HepG2 (cell line): ENCODE data around the gene CRAT. TPM values are rescaled to one million over a fixed set of nuclear protein-coding genes. Genes with fewer than 3 reads are reported as not detected.

Experiments used
- ATAC-seq: fragments of 200-7000 bp; cut with Tn5 transposase; 3 replicates; pipeline ENCODE4 v1.9.1; 2020; ENCODE audit warnings: mild to moderate bottlenecking, moderate library complexity
- BruUV-seq: library from RNA; stranded (reverse); fragments of 400-500 nt; replicated peaks from 2 replicates; lab custom pipeline; 2021; lab: Mats Ljungman, UMichigan
- CTCF ChIA-PET: fragments of 300-600 bp; formaldehyde crosslinking; extraction: SDS; loops from one replicate; lab custom pipeline; 2021; ENCODE audit warnings: low total read pairs, inconsistent platforms, low intra/inter-chr PET ratio; lab: Yijun Ruan, JAX
- POLR2A ChIA-PET: fragments of 350-600 bp; sonication (Branson Sonifier 250); formaldehyde crosslinking; loops from one replicate; lab custom pipeline; 2020; ENCODE audit warnings: antibody characterized with exemption, inconsistent platforms; lab: Yijun Ruan, JAX
- DNase-seq: peaks from one replicate; pipeline ENCODE4 v3.0.0-alpha.2; 2015; ENCODE audit warnings: low spot score
- FAIRE-seq: peaks from 3 replicates; lab custom pipeline; 2011; peaks lifted over from hg19 to GRCh38; lab: Jason Lieb, UNC
- H2AFZ ChIP-seq: one replicate; pipeline ENCODE4 v1.6.1; 2011; ENCODE audit warnings: low read length, inconsistent platforms
- H3K27ac ChIP-seq: fragments of 300-600 bp; 3 replicates; pipeline ENCODE4 v1.8.0; 2011; ENCODE audit warnings: mixed run types, mild to moderate bottlenecking, mixed read lengths, low read length, inconsistent platforms; ENCODE audit not compliant: insufficient read depth; ENCODE audit errors: extremely low read length
- H3K27me3 ChIP-seq, 2 experiments: fragments of 200-600 bp in 1 of 2; 2 replicates in 1 of 2; 3 replicates in 1 of 2; pipeline versions ENCODE4 v1.6.0 to v1.8.0; 2011; ENCODE audit warnings: low read length in 2 of 2, mild to moderate bottlenecking in 2 of 2, moderate library complexity in 2 of 2, inconsistent platforms in 1 of 2; ENCODE audit not compliant: insufficient read depth in 2 of 2, control insufficient read depth in 1 of 2
- H3K36me3 ChIP-seq, 2 experiments: fragments of 200-600 bp in 1 of 2; replicated peaks in 1 of 2; 2 replicates in 1 of 2; 3 replicates in 1 of 2; pipeline versions ENCODE4 v1.5.1 to v1.8.0; 2011; ENCODE audit warnings: low read length in 2 of 2, inconsistent platforms in 1 of 2; ENCODE audit not compliant: insufficient read depth in 2 of 2, control insufficient read depth in 1 of 2
- H3K4me1 ChIP-seq: 2 replicates; pipeline ENCODE4 v1.5.1; 2012; ENCODE audit warnings: low read length, inconsistent platforms; ENCODE audit not compliant: insufficient read depth
- H3K4me2 ChIP-seq: 2 replicates; pipeline ENCODE4 v1.6.0; 2011; ENCODE audit warnings: low read depth, low read length, inconsistent platforms
- H3K4me3 ChIP-seq, 3 experiments: fragments of 200-600 bp in 1 of 3; sonication (generic), shearing (Covaris generic) in 1 of 3; replicated peaks in 1 of 3; 2 replicates each; pipeline ENCODE4 v1.5.1; 2011 to 2016; ENCODE audit warnings: low read length in 3 of 3, inconsistent platforms in 2 of 3, low read depth in 2 of 3, mild to moderate bottlenecking in 2 of 3, control low read depth in 1 of 3, mixed read lengths in 1 of 3; ENCODE audit not compliant: insufficient read depth in 1 of 3
- H3K79me2 ChIP-seq: one replicate; pipeline ENCODE4 v1.6.1; 2011; ENCODE audit warnings: low read length, inconsistent platforms; ENCODE audit not compliant: insufficient read depth
- H3K9ac ChIP-seq: 2 replicates; pipeline ENCODE4 v1.6.0; 2011; ENCODE audit warnings: mild to moderate bottlenecking, low read depth, low read length, inconsistent platforms; ENCODE audit not compliant: insufficient read depth
- H3K9me3 ChIP-seq: 2 replicates; pipeline ENCODE4 v1.5.1; 2012; ENCODE audit warnings: mild to moderate bottlenecking, low read length
- H4K20me1 ChIP-seq: 2 replicates; pipeline ENCODE4 v1.6.0; 2011; ENCODE audit warnings: inconsistent platforms, mild to moderate bottlenecking, low read length, moderate library complexity; ENCODE audit not compliant: insufficient read depth
- FOXA1 ChIP-seq, 2 experiments: fragments of 450-650 bp in 1 of 2; sonication (generic) in 1 of 2; formaldehyde crosslinking in 1 of 2; IDR thresholded peaks; 2 replicates each; pipeline versions ENCODE4 v1.4.0 to v1.6.1; 2016 to 2020; ENCODE audit warnings: missing genetic modification reagents in 1 of 2
- FOXC1 ChIP-seq: sonication (generic); formaldehyde crosslinking; IDR thresholded peaks from 2 replicates; pipeline ENCODE4 v1.8.0; 2022; ENCODE audit warnings: mild to moderate bottlenecking, missing genetic modification reagents, borderline replicate concordance
- HHEX ChIP-seq: IDR thresholded peaks from 2 replicates; pipeline ENCODE4 v1.6.1; 2016; ENCODE audit warnings: control low read depth
- IKZF1 ChIP-seq: fragments of 450-650 bp; IDR thresholded peaks from 2 replicates; pipeline ENCODE4 v1.7.1; 2016
- SMAD1 ChIP-seq: sonication (generic); formaldehyde crosslinking; IDR thresholded peaks from 2 replicates; pipeline ENCODE4 v1.4.0; 2020; ENCODE audit warnings: missing genetic modification reagents, low read depth, mild to moderate bottlenecking, borderline replicate concordance
- SMYD3 ChIP-seq: sonication (generic); formaldehyde crosslinking; IDR thresholded peaks from 2 replicates; pipeline ENCODE4 v1.8.1; 2023; ENCODE audit warnings: mild to moderate bottlenecking, missing genetic modification reagents
- SOX5 ChIP-seq: IDR thresholded peaks from 2 replicates; pipeline ENCODE4 v1.6.1; 2016; ENCODE audit warnings: borderline replicate concordance
- SP140L ChIP-seq: sonication (generic); formaldehyde crosslinking; IDR thresholded peaks from 2 replicates; pipeline ENCODE4 v1.4.0; 2020; ENCODE audit warnings: missing genetic modification reagents, borderline replicate concordance
- SRSF9 ChIP-seq: fragments of 200-400 bp; formaldehyde crosslinking; IDR thresholded peaks from 2 replicates; pipeline ENCODE4 v1.6.1; 2018; ENCODE audit warnings: borderline replicate concordance, mild to moderate bottlenecking, low read depth, low read length; ENCODE audit not compliant: insufficient read depth, poor library complexity, severe bottlenecking
- TBX2 ChIP-seq: sonication (generic); formaldehyde crosslinking; IDR thresholded peaks from 2 replicates; pipeline ENCODE4 v1.5.0; 2020; ENCODE audit warnings: missing genetic modification reagents, mild to moderate bottlenecking, borderline replicate concordance
- THYN1 ChIP-seq: sonication (generic); formaldehyde crosslinking; IDR thresholded peaks from 2 replicates; pipeline ENCODE4 v1.8.1; 2023; ENCODE audit warnings: low read depth, mild to moderate bottlenecking, moderate library complexity, missing genetic modification reagents, borderline replicate concordance
- TOE1 ChIP-seq: sonication (generic); formaldehyde crosslinking; IDR thresholded peaks from 2 replicates; pipeline ENCODE4 v1.4.0; 2020; ENCODE audit warnings: mild to moderate bottlenecking, missing genetic modification reagents
- WIZ ChIP-seq: sonication (generic); formaldehyde crosslinking; IDR thresholded peaks from 2 replicates; pipeline ENCODE4 v1.5.1; 2020; ENCODE audit warnings: mild to moderate bottlenecking, missing genetic modification reagents
- ZBTB4 ChIP-seq: sonication (generic); formaldehyde crosslinking; IDR thresholded peaks from 2 replicates; pipeline ENCODE4 v1.4.0; 2020; ENCODE audit warnings: missing genetic modification reagents, mild to moderate bottlenecking, borderline replicate concordance
- ZFY ChIP-seq: sonication (generic); formaldehyde crosslinking; IDR thresholded peaks from 2 replicates; pipeline ENCODE4 v1.4.0; 2020; ENCODE audit warnings: missing genetic modification reagents
- ZNF101 ChIP-seq: sonication (generic); formaldehyde crosslinking; IDR thresholded peaks from 2 replicates; pipeline ENCODE4 v1.4.0; 2020; ENCODE audit warnings: mild to moderate bottlenecking, low read depth, missing genetic modification reagents, borderline replicate concordance
- ZNF225 ChIP-seq: sonication (generic); formaldehyde crosslinking; IDR thresholded peaks from 2 replicates; pipeline ENCODE4 v1.4.0; 2020; ENCODE audit warnings: mild to moderate bottlenecking, missing genetic modification reagents
- ZNF703 ChIP-seq: sonication (generic); formaldehyde crosslinking; IDR thresholded peaks from 2 replicates; pipeline ENCODE4 v1.5.1; 2020; ENCODE audit warnings: missing genetic modification reagents, mild to moderate bottlenecking, moderate library complexity, borderline replicate concordance
- ZNF788 ChIP-seq: sonication (generic); formaldehyde crosslinking; IDR thresholded peaks from 2 replicates; pipeline ENCODE4 v1.5.0; 2020; ENCODE audit warnings: mild to moderate bottlenecking, missing genetic modification reagents, borderline replicate concordance
- WGBS: methylation state at CpG from one replicate; pipeline ENCODE4 v1.1.6; 2017; ENCODE audit warnings: low lambda C conversion rate; 5-methylcytosine and 5-hydroxymethylcytosine counted together
- in situ Hi-C: cut with HindIII; loops from 2 replicates; pipeline ENCODE4 v1.10.0; 2017; ENCODE audit warnings: low pct_unique_long_range_greater_than_20kb; ENCODE audit not compliant: extremely low pct_ligation_motif_present
- intact Hi-C: fragments of 100-400 bp; cut with micrococcal nuclease; formaldehyde crosslinking; loops from one replicate; pipeline ENCODE4 v1.10.0; 2022; ENCODE audit not compliant: unreplicated experiment
- polyA plus RNA-seq, 8 experiments: library from polyadenylated mRNA; depleted of rRNA in 3 of 8; stranded (reverse) in 7 of 8; unstranded in 1 of 8; fragments of >200 nt; fragmentation: Illumina TruSeq in 4 of 8; extraction: Trizol in 4 of 8; gene quantifications; 2 replicates each; pipeline versions ENCODE4 v1.2.1 to v1.2.3, GENCODE V29; 2011 to 2016; ENCODE audit warnings: low read depth in 4 of 8, missing spikeins in 1 of 8, mixed read lengths in 1 of 8; ENCODE audit not compliant: insufficient read depth in 1 of 8
- total RNA-seq, 5 experiments: library from RNA; depleted of rRNA; stranded (reverse); fragments of >200 nt; fragmentation: Illumina TruSeq; extraction: Trizol; gene quantifications; 2 replicates each; pipeline ENCODE4 v1.2.3, GENCODE V29; 2016; ENCODE audit warnings: low read depth in 1 of 5
- TF ChIP-seq, protein P1 (sequence below): sonication (generic); formaldehyde crosslinking; IDR thresholded peaks from 2 replicates; pipeline ENCODE4 v1.4.0; 2020; ENCODE audit warnings: missing genetic modification reagents

The CRAT gene
- total and polyA plus RNA-seq, 2 of the 13 experiments (the other 11 are each of a cell fraction or from before 2014, with no cell fraction given) = 26.1 to 26.6 TPM

DNA sequence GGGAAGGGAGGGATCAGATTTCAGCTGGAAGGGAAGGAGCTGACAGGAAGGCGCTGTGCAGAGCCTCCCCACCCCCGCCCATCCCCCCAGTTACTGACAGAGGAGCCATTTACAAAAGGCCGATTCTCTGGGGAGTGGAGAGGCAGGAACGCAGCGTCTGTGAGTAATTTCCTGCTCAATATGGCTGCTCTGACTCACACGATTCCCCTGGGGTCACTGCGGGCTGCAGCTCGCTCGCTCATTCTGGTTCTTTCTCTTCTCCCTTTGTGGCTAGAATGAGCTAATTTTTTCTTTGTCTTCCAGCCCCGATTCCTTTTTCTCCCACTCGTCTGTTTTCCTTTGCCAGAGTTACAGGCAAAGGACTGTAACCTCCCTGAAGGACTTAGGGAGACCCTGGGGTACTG, 29.4 kb upstream of the CRAT start:
- Histone ChIP-seq H3K4me1 (peaks cover 51% of the 10 kb centered on the region), H4K20me1 (no peaks in the 10 kb centered on the region), H3K9ac (peak overlapping the region; percentile 96), H2AFZ (no peak overlapping the region), H3K79me2 (peaks cover 6% of the 10 kb centered on the region), H3K36me3 (peaks cover 13 to 55% of the 10 kb centered on the region in 2 experiments), H3K27ac (peak overlapping the region; percentile 98), H3K4me2 (peak overlapping the region; percentile 97), H3K27me3 (no peaks in the 10 kb centered on the region), H3K9me3 (no peaks in the 10 kb centered on the region), H3K4me3 (peak overlapping the region; percentile 57 to 75 (median 67))
- peak; percentile 96 for FAIRE-seq
- 4% methylated on average over 9 of the region's 11 CpGs for WGBS
- BruUV-seq = TSS peak; percentile 89
- peak; percentile 81 for ATAC-seq
- DNase-seq = peak; percentile 94
- intact Hi-C loops (loop anchor here (1.0 to 5.0 kb wide), 2 partner anchors 37 to 485 kb away; partner anchors contain the start of gene IER5L), in situ Hi-C loops (loop anchor here (5.0 kb wide), 2 partner anchors 37 to 482 kb away; partner anchors contain the start of genes C9orf50 and IER5L)
- POLR2A ChIA-PET = interaction anchor here (0.6 to 3.5 kb wide), 30 partner anchors 8 to 486 kb away, joined by 3 to 55 read pairs (median 6); partner anchors contain the start of genes CRAT, IER5L, NTMT1 and PTPA
- CTCF ChIA-PET = interaction anchor here (1.9 to 2.1 kb wide), 2 partner anchors 471 to 485 kb away, joined by 13 to 17 read pairs; no protein-coding TSS in a partner anchor
- TF ChIP-seq ZNF225 (CRISPR knock-in tag) (no peak), TOE1 (no peak), SMAD1 (no peak), FOXC1 (peak; percentile 61; the same call in 1 of the 2 replicates), SRSF9 (no peak), ZNF788 (CRISPR knock-in tag) (0 out of 2 replicates have a peak, but pooled peaks have one; percentile 10), SP140L (CRISPR knock-in tag) (no peak), ZFY (CRISPR knock-in tag) (peak; percentile 25; the same call in 1 of the 2 replicates), THYN1 (no peak), HHEX (CRISPR knock-in tag) (no peak), FOXA1 (IDR thresholded peaks at IDR 0.05) (no peak), FOXA1 (CRISPR knock-in tag; IDR thresholded peaks at IDR 0.05) (no peak), TBX2 (CRISPR knock-in tag) (peak; percentile 41; the same call in 1 of the 2 replicates), WIZ (CRISPR knock-in tag) (no peak), ZBTB4 (CRISPR knock-in tag) (no peak), SOX5 (CRISPR knock-in tag) (peak; percentile 8; the same call in 1 of the 2 replicates), SMYD3 (no peak), ZNF101 (no peak), IKZF1 (no peak), ZNF703 (CRISPR knock-in tag) (no peak)
- TF ChIP-seq, protein P1, sequence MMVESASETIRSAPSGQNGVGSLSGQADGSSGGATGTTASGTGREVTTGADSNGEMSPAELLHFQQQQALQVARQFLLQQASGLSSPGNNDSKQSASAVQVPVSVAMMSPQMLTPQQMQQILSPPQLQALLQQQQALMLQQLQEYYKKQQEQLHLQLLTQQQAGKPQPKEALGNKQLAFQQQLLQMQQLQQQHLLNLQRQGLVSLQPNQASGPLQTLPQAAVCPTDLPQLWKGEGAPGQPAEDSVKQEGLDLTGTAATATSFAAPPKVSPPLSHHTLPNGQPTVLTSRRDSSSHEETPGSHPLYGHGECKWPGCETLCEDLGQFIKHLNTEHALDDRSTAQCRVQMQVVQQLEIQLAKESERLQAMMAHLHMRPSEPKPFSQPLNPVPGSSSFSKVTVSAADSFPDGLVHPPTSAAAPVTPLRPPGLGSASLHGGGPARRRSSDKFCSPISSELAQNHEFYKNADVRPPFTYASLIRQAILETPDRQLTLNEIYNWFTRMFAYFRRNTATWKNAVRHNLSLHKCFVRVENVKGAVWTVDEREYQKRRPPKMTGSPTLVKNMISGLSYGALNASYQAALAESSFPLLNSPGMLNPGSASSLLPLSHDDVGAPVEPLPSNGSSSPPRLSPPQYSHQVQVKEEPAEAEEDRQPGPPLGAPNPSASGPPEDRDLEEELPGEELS = peak; percentile 49
